Uterus (tissue), 4 donors: Measurements from ENCODE around the gene SCAMP5. TPM values are rescaled to one million over a fixed set of nuclear protein-coding genes. Genes with fewer than 3 reads are reported as not detected.

Experiments used
- DNase-seq, 2 donors: peaks; one replicate each; pipeline ENCODE4 v3.0.0-alpha.2; 2019 to 2020
- H3K27ac ChIP-seq, 2 donors: fragments of 200-600 bp; sonication (generic); 1 replicate in 1 of 2; 2 replicates in 1 of 2; pipeline ENCODE4 v1.5.1; 2016 to 2018
- H3K27me3 ChIP-seq, 2 donors: fragments of 200-600 bp; sonication (generic); one replicate each; pipeline ENCODE4 v1.5.1; 2018 to 2019; ENCODE audit warnings: control low read depth in 1 of 2
- H3K36me3 ChIP-seq, 2 donors: fragments of 200-600 bp; sonication (generic); one replicate each; pipeline ENCODE4 v1.5.1; 2019; ENCODE audit warnings: control low read depth in 1 of 2
- H3K4me1 ChIP-seq, 2 donors: fragments of 200-600 bp; sonication (generic); one replicate each; pipeline ENCODE4 v1.5.1; 2018 to 2019; ENCODE audit warnings: control low read depth in 1 of 2
- H3K4me3 ChIP-seq, 2 donors: fragments of 200-600 bp; sonication (generic); 1 replicate in 1 of 2; 2 replicates in 1 of 2; pipeline ENCODE4 v1.5.1; 2018 to 2019; ENCODE audit warnings: mild to moderate bottlenecking in 1 of 2
- H3K9me3 ChIP-seq, 2 donors: fragments of 200-600 bp; sonication (generic); one replicate each; pipeline ENCODE4 v1.5.1; 2019; ENCODE audit warnings: control low read depth in 1 of 2
- POLR2A ChIP-seq, 2 donors: fragments of 450-650 bp; IDR thresholded peaks; one replicate each; pipeline ENCODE4 v1.6.1; 2016; ENCODE audit warnings: antibody characterized with exemption in 2 of 2, mild to moderate bottlenecking in 1 of 2, moderate library complexity in 1 of 2
- intact Hi-C: fragments of 100-400 bp; cut with DNase I; formaldehyde crosslinking; loops from one replicate; pipeline ENCODE4 v1.15.1; 2023; ENCODE audit warnings: low total_unique reads
- total RNA-seq, 4 donors: library from RNA; depleted of rRNA in 3 of 4; stranded (reverse); fragments of >200 nt in 3 of 4; gene quantifications; one replicate each; pipeline versions ENCODE4 v1.1.0 to v1.2.4, GENCODE V29; 2014 to 2023
- TF ChIP-seq, protein P1 (sequence below), 4 experiments: fragments of 200-600 bp in 2 of 4; fragments of 450-650 bp in 2 of 4; sonication (generic) in 2 of 4; IDR thresholded peaks; one replicate each; pipeline ENCODE4 v1.5.1; 2016 to 2019; ENCODE audit warnings: antibody characterized with exemption in 4 of 4, mild to moderate bottlenecking in 2 of 4, moderate library complexity in 1 of 4
- donor health status: DM: yes; HTN: yes; CAD: no.

SCAMP5 gene
- total RNA-seq, 4 donors from 2014 or later = 0.29 to 6.6 (median 1.9) TPM

DNA sequence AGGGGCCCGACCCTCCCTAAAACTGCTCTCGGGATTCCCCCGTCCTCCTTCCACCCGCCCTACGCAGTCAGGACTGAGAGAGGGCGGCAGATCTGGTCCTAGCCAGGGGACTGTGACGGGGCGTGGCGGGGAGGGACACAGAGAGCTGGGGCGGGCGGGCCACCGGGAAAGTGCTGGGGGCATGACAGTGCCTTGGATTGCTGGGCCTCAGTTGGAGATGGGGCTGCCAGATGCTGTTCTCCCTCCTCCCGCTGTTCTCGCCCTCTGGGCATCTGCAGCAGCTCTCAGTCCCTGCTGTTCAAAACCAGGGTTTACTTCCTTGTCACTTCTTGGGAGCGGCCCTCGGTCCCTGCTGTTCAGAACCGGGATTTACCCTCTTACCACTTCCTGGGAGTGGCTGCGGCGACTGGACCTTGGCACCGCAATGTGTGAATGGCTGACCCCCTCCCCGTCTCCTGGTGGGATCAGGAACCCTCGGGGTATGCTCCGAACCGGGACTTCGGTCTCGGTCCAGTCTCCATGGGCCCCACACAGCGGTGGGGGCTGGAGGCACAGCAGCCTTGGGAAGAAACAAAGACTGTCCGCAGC, 36.9 kb upstream of the SCAMP5 start:
- H3K36me3 ChIP-seq = no peaks in the 10 kb centered on the region
- no peak overlapping the region for H3K27ac ChIP-seq
- H3K4me3 ChIP-seq = peak overlapping the region; percentile 9 to 56
- peak in 1 of 2 donors; percentile 24 for DNase-seq
- intact Hi-C loops = no loop called here
- peaks cover 0 to 7% of the 10 kb centered on the region in 2 donors for H3K4me1 ChIP-seq
- peaks cover 4 to 20% of the 10 kb centered on the region in 2 donors for H3K27me3 ChIP-seq
- no peaks in the 10 kb centered on the region for H3K9me3 ChIP-seq
- TF ChIP-seq, protein P1, sequence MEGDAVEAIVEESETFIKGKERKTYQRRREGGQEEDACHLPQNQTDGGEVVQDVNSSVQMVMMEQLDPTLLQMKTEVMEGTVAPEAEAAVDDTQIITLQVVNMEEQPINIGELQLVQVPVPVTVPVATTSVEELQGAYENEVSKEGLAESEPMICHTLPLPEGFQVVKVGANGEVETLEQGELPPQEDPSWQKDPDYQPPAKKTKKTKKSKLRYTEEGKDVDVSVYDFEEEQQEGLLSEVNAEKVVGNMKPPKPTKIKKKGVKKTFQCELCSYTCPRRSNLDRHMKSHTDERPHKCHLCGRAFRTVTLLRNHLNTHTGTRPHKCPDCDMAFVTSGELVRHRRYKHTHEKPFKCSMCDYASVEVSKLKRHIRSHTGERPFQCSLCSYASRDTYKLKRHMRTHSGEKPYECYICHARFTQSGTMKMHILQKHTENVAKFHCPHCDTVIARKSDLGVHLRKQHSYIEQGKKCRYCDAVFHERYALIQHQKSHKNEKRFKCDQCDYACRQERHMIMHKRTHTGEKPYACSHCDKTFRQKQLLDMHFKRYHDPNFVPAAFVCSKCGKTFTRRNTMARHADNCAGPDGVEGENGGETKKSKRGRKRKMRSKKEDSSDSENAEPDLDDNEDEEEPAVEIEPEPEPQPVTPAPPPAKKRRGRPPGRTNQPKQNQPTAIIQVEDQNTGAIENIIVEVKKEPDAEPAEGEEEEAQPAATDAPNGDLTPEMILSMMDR (IDR thresholded peaks at IDR 0.05) = peak in 2 of 4 experiments; percentile 18 to 33
- TF ChIP-seq POLR2A (IDR thresholded peaks at IDR 0.05) = no peak

DNA sequence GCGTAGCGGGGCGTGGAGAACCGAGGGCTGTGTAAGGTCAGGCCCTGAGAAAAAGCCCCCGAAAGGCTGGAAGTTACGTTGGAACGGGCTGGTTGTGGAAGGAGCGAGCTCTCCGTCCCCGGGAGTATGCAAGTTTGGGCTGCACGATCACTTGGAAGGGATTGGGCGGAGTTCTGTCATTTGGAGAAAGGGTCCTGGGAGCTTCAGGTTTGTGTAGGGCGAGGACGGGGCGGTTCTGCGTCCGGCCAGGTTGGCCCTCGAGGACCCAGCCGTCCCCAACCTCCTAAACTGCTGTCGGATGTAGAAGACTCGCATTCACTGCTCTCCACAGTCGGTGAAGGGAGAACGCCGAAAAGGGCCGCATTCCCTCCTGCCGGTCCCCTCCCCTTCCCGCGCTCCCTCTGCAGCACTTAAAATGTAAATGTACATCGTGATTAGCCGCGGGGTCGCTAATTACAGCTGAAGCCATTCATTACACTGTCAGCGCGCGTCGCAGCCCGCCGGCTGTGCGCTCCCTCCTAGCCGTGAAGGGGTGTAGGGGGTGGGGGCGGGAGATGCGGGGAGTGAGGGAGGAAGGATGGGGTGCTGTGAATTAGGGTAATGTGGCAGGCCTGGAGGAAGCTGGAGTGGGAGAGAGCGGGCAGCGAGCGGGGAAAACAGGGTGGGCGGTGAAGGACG, 36.3 kb upstream of the SCAMP5 start:
- peaks cover 0 to 7% of the 10 kb centered on the region in 2 donors for H3K4me1 ChIP-seq
- no peak for TF ChIP-seq POLR2A (IDR thresholded peaks at IDR 0.05)
- TF ChIP-seq, protein P1 (IDR thresholded peaks at IDR 0.05) = no peak
- H3K9me3 ChIP-seq = no peaks in the 10 kb centered on the region
- intact Hi-C loops = no loop called here
- no peaks in the 10 kb centered on the region for H3K36me3 ChIP-seq
- peaks cover 4 to 20% of the 10 kb centered on the region in 2 donors for H3K27me3 ChIP-seq
- no peak for DNase-seq
- H3K4me3 ChIP-seq = peak overlapping the region; percentile 9 to 56
- H3K27ac ChIP-seq = no peak overlapping the region

DNA sequence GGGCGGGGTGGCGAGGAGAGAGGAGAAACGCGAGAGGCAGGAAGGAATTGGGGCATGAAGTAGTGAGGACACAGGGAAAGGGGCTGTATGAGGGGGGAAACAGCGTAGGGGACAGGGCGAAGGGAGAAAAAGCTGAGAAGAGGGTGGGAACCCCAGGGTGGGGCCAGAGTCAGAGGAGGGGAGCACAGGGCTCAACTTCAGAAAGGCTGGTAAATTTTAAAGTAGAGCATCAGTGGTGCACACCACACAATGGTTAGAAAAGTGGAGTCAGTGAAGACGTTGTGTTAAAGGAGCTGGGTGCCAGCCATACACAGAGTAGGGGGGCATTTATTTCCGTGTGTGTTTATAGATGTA, 35.8 kb upstream of the SCAMP5 start:
- Histone ChIP-seq H3K27me3 (peaks cover 4 to 20% of the 10 kb centered on the region in 2 donors), H3K9me3 (no peaks in the 10 kb centered on the region), H3K36me3 (no peaks in the 10 kb centered on the region), H3K27ac (no peak overlapping the region), H3K4me3 (peak overlapping the region in 1 of 2 donors; percentile 9), H3K4me1 (peaks cover 0 to 7% of the 10 kb centered on the region in 2 donors)
- intact Hi-C loops = no loop called here
- no peak for DNase-seq
- TF ChIP-seq, protein P1 (IDR thresholded peaks at IDR 0.05) = no peak
- TF ChIP-seq POLR2A (IDR thresholded peaks at IDR 0.05) = no peak

DNA sequence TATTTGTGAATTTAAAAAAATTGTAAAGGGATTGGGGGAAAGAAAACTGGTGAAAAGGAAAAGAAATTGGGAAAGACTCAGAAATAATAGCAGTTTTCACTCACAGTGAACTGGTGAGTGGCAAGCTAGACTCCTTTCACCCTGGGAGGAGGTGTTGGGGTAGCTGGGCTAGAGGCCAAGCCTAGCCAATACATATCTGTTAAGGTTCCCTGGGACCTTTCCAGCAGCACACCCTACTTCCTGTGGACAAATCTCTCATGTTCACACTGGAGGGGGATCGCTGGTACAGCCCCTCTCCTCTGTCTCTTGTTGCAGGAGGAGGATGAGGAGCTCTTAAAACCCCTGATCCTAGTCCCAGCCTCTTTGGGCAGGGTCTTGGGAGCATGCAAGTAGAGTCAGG, 35.1 kb upstream of the SCAMP5 start:
- intact Hi-C loops = no loop called here
- TF ChIP-seq, protein P1 (IDR thresholded peaks at IDR 0.05) = no peak
- TF ChIP-seq POLR2A (IDR thresholded peaks at IDR 0.05) = no peak
- Histone ChIP-seq H3K36me3 (no peaks in the 10 kb centered on the region), H3K4me3 (no peak overlapping the region), H3K9me3 (no peaks in the 10 kb centered on the region), H3K4me1 (peaks cover 0 to 7% of the 10 kb centered on the region in 2 donors), H3K27ac (no peak overlapping the region), H3K27me3 (peaks cover 4 to 20% of the 10 kb centered on the region in 2 donors)
- no peak for DNase-seq

DNA sequence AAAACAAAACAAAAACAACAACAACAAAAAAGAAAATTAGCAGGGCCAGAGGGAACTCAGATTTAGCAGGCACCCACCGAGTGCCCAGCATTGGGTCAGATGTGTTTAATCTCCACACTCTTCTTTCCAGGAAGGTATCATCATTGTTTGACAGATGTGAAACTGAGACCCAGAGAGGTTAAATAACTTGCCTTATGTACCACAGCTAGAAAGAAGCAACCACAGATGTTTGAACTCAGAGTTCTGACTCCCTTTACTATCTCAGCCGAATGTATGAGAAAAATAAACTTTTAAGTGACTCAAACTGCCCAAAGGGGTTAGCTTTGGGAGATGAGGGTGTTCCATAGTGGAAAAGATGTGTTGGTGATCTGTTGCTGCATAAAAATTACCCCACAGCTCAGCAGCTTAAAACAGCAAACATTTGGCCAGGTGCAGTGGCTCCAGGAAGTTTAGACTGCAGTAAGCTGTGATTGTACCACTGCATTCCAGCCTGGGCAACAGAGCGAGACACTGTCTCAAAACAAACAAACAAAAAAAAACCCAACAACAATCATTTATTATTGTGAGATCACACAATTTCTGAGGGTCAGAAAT, 34.3 kb upstream of the SCAMP5 start:
- TF ChIP-seq POLR2A (IDR thresholded peaks at IDR 0.05) = no peak
- TF ChIP-seq, protein P1 (IDR thresholded peaks at IDR 0.05) = no peak
- no peak overlapping the region for H3K4me3 ChIP-seq
- H3K27me3 ChIP-seq = peaks cover 4 to 20% of the 10 kb centered on the region in 2 donors
- no peaks in the 10 kb centered on the region for H3K9me3 ChIP-seq
- intact Hi-C loops = no loop called here
- H3K4me1 ChIP-seq = peaks cover 0 to 7% of the 10 kb centered on the region in 2 donors
- H3K36me3 ChIP-seq = no peaks in the 10 kb centered on the region
- no peak overlapping the region for H3K27ac ChIP-seq
- no peak for DNase-seq
